8988T (cell line): ENCODE measurements around the gene LRAT.

Experiments used
- DNase-seq: peaks from one replicate; pipeline ENCODE4 v3.0.0; 2011

Gene LRAT

DNA sequence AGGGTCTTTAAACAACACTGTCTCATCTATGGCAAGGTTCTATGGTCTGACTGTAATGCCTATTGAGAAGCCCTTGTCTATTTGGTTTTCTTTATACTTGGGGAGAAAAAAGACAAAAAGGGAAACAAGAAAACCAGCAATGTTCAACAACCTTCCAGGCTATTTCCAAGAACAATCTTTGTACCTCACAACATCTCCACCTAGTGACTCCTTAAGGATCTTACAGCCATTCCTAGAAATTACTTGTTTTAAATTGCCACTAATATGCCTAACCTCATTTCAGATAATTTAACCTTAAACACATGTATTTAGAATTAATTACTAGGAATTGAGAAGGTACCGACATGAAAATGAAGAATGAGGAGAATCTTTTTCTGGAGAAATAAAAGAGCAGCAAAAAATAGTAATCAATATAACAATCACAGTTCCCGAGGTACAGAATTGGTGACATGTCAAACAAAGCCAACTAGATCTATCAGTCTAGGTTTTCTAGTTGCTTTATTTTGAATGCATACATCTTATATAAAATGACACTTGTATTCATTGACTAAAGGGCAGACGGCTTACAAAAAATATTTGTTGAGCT, 35.7 kb downstream of the LRAT start:
- DNase-seq: no peak

DNA sequence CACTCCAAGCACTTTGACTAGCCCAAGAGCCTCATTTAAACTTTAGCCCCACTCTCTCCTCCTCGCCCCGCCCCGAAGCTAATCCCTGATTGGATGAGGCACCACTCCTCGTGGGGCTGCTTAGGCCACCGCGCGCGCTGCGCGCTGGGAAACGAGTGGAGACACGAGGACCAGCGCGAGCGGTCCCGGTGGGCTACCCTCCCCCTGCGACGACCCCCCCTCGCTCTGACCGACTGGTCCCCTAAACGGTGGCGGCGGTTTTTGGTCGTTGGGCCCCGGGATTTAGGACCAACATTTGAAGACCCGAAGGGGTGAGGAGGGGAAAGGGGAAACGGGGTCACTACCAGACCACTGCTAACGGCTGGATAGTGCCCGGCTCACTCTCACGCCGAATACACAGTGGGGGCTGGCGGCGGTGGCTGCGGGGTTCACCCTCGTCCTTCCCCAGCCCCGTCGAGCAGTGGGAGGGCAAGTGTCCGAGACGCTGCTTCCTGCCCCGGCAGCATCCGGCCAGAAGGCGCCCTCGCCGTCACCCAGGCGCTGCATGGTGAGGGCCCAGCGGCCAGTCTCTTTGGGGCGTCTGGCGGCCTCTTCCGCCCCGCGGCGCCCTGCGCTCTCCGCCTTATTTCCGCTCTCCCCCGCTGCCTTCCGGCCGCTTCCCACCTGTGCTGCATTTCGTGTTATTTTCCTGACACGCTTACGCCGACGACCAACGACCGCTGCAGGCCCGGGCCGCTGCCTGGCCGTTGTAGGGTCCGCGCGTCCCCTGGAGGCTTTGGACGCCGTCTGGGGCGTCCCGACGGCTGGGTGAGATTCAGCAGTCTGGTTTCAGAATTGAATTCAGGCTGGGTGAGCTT, 37.6 kb downstream of the LRAT start, which contains the start of gene RBM46:
Gene RBM46 (plus strand): TSS at position 147 of the 857 bp plus-strand sequence. CDS start 15,481 bp downstream, outside the sequence.
- DNase-seq: no peak

DNA sequence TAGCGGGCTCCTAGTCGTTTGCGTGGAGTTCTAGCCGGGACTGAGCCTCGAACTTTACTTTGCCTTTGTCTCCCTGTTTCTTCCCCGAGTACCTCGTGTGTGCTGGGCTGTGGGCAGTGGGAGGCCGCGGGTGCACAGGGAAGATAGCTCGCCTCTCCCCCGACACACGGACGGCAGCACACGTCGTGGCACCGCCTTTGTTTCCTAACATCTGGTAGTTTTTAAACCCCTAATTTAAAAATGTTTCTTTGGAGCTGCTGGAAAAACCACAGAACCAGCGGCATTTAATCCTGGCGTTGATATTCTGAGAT, 38.1 kb downstream of the LRAT start:
- no peak for DNase-seq
